Activated B cell treated with CpG ODN at 0.5 μM for 24 hours (primary cell): ENCODE results near the gene NAPB. TPM values are rescaled to one million over a fixed set of nuclear protein-coding genes. Genes with fewer than 3 reads are reported as not detected.

Experiments
- ATAC-seq: fragments of 200-7000 bp; cut with Tn5 transposase; one replicate; pipeline ENCODE4 v1.10.0; 2021; ENCODE audit warnings: low read depth, mild to moderate bottlenecking, moderate library complexity
- CTCF ChIA-PET: fragments of 350-600 bp; sonication (Branson Sonifier 250); formaldehyde crosslinking; loops from one replicate; lab custom pipeline; 2021; ENCODE audit warnings: antibody characterized with exemption; lab: Charles Lee
- POLR2A ChIA-PET: fragments of 350-600 bp; sonication (Branson Sonifier 250); formaldehyde crosslinking; loops from one replicate; lab custom pipeline; 2021; ENCODE audit warnings: antibody characterized with exemption; lab: Charles Lee
- DNase-seq: peaks from one replicate; pipeline ENCODE4 v3.0.0; 2022
- H3K27ac Mint-ChIP-seq: one replicate; pipeline ENCODE4 v1.8.0; 2020; ENCODE audit warnings: mixed read lengths
- H3K27me3 Mint-ChIP-seq: one replicate; pipeline ENCODE4 v1.8.0; 2021; ENCODE audit warnings: mixed read lengths
- H3K36me3 Mint-ChIP-seq: one replicate; pipeline ENCODE4 v1.8.0; 2021; ENCODE audit warnings: low read depth, mixed read lengths
- H3K4me1 Mint-ChIP-seq: one replicate; pipeline ENCODE4 v1.8.0; 2021; ENCODE audit warnings: mixed read lengths
- H3K4me3 Mint-ChIP-seq: one replicate; pipeline ENCODE4 v1.8.0; 2020; ENCODE audit warnings: mild to moderate bottlenecking, mixed read lengths
- H3K9me3 Mint-ChIP-seq: one replicate; pipeline ENCODE4 v1.8.0; 2020; ENCODE audit warnings: mixed read lengths
- CTCF ChIP-seq: fragments of 200-600 bp; IDR thresholded peaks from one replicate; pipeline ENCODE4 v1.8.0; 2022; ENCODE audit warnings: antibody characterized with exemption, mild to moderate bottlenecking
- intact Hi-C: fragments of 100-400 bp; cut with micrococcal nuclease; formaldehyde crosslinking; loops from one replicate; pipeline ENCODE4 v1.15.1; 2024
- total RNA-seq: library from RNA; stranded (reverse); gene quantifications from 2 replicates; pipeline ENCODE4 v1.2.3, GENCODE V29; 2022

NAPB gene
- total RNA-seq, 1 donor from 2014 or later = 7.8 TPM

- CTCF ChIA-PET = no interaction called here
- ATAC-seq (no peak), DNase-seq (no peak)
- TF ChIP-seq CTCF = no peak
- H3K4me3 Mint-ChIP-seq = no peak overlapping the region
- H3K4me1 Mint-ChIP-seq = peaks cover 18% of the 10 kb centered on the region
- intact Hi-C loops = no loop called here
- no peaks in the 10 kb centered on the region for H3K9me3 Mint-ChIP-seq
- H3K27me3 Mint-ChIP-seq = peaks cover 1% of the 10 kb centered on the region
- no peak overlapping the region for H3K27ac Mint-ChIP-seq
- POLR2A ChIA-PET = no interaction called here
- H3K36me3 Mint-ChIP-seq = no peaks in the 10 kb centered on the region
Observed at GRCh38 chr20:23336476-23336875, 84.8 kb downstream of the NAPB start.

GRCh38 chr20:23335521-23335920 lies 85.8 kb downstream of the NAPB start:
- intact Hi-C loops = no loop called here
- DNase-seq = no peak
- ChIA-PET CTCF (no interaction called here), POLR2A (no interaction called here)
- H3K9me3 Mint-ChIP-seq = no peaks in the 10 kb centered on the region
- no peaks in the 10 kb centered on the region for H3K36me3 Mint-ChIP-seq
- H3K4me3 Mint-ChIP-seq = no peak overlapping the region
- ATAC-seq = no peak
- H3K27me3 Mint-ChIP-seq = peaks cover 1% of the 10 kb centered on the region
- H3K27ac Mint-ChIP-seq = no peak overlapping the region
- peaks cover 21% of the 10 kb centered on the region for H3K4me1 Mint-ChIP-seq
- TF ChIP-seq CTCF = no peak

- ChIA-PET CTCF (no interaction called here), POLR2A (no interaction called here)
- Mint-ChIP-seq H3K4me1 (peaks cover 21% of the 10 kb centered on the region), H3K9me3 (no peaks in the 10 kb centered on the region), H3K27ac (no peak overlapping the region), H3K36me3 (no peaks in the 10 kb centered on the region), H3K27me3 (no peaks in the 10 kb centered on the region), H3K4me3 (no peak overlapping the region)
- intact Hi-C loops = no loop called here
- TF ChIP-seq CTCF = no peak
- no peak for DNase-seq
- no peak for ATAC-seq
Observed at GRCh38 chr20:23334111-23334510, 87.2 kb downstream of the NAPB start.

GRCh38 chr20:23332467-23332866 lies 88.8 kb downstream of the NAPB start:
- TF ChIP-seq CTCF = no peak

GRCh38 chr20:23331450-23332350 lies 89.6 kb downstream of the NAPB start:
- Mint-ChIP-seq H3K4me3 (no peak overlapping the region), H3K27me3 (no peaks in the 10 kb centered on the region), H3K27ac (peak overlapping the region; percentile 30), H3K9me3 (no peaks in the 10 kb centered on the region), H3K4me1 (peaks cover 21% of the 10 kb centered on the region), H3K36me3 (no peaks in the 10 kb centered on the region)
- DNase-seq = no peak
- ChIA-PET POLR2A (interaction anchor here (0.7 to 1.0 kb wide), 2 partner anchors 9 to 18 kb away, joined by 3 to 4 read pairs; partner anchors contain the start of gene NXT1), CTCF (no interaction called here)
- intact Hi-C loops = no loop called here
- TF ChIP-seq CTCF = no peak
- peak; percentile 31 for ATAC-seq

More at GRCh38 chr20:23332467-23332866, 88.8 kb downstream of the NAPB start:
- H3K4me1 Mint-ChIP-seq = peaks cover 21% of the 10 kb centered on the region
- ChIA-PET CTCF (no interaction called here), POLR2A (interaction anchor here (0.7 to 1.0 kb wide), 2 partner anchors 8 to 18 kb away, joined by 3 to 4 read pairs; partner anchors contain the start of gene NXT1)
- H3K27me3 Mint-ChIP-seq = no peaks in the 10 kb centered on the region
- no peak overlapping the region for H3K27ac Mint-ChIP-seq
- H3K4me3 Mint-ChIP-seq = no peak overlapping the region
- no peaks in the 10 kb centered on the region for H3K9me3 Mint-ChIP-seq
- no peak for ATAC-seq
- no peaks in the 10 kb centered on the region for H3K36me3 Mint-ChIP-seq
- intact Hi-C loops = no loop called here
- no peak for DNase-seq
